ENCODE results near the gene LMF1.

The LMF1 gene

DNA sequence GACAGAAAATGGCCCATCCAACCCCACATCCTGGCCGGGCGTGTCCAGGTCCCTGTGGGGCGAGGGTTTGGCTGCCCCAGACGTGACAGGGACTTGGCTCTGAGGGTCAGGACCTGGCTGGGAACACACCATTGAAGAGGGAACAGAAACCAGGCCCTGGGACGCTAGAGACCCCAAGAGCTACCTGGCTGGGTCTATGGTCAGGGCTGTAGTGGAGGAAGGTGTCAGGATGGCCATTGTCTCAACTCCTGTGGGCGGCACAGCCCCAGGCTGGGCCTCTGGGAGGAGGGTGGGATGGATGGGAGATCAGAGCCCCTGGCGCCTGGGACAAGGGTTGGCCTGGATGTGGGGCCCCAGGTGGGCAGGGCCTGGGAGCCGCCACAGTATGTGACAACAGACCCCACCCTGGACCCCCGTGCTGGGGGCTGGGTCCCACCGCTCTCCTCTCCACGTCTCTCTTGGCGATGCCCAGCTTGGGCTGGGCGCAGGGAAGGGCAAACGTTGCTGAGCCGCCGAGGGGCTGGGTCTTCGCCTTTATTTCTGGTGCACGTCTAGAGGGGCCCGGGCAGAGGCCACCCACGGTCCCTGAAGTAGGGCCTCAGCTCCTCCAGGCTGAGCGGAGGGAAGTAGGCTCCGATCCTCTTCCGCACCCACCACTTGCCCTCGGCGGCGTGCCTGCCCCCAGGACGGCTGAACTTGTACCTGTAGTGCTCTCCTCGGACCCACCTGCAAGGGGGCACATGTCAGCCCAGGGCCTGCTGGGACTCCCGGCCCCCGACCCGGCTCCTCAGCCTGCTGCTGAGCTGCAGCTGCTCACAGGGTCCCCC is 116.6 kb downstream of the LMF1 start:
- H3K4me1 ChIP-seq (ENCODE audit: low read depth, poor library complexity, severe bottlenecking): no peaks in the 10 kb centered on the region
- H2AFZ ChIP-seq (ENCODE audit: low read depth): no peak overlapping the region
- no peaks in the 10 kb centered on the region for H3K79me2 ChIP-seq (ENCODE audit: insufficient read depth, low read depth)
- no peak overlapping the region for H3K4me3 ChIP-seq (IDR thresholded peaks at IDR 0.05; ENCODE audit: insufficient read depth, low read depth, low read length)
- H3K4me2 ChIP-seq: no peak overlapping the region
- H3K9ac ChIP-seq: no peak overlapping the region
- no peak overlapping the region for H3K27ac ChIP-seq
- no peaks in the 10 kb centered on the region for H4K20me1 ChIP-seq (ENCODE audit: insufficient read depth)
- peaks cover 35% of the 10 kb centered on the region for H3K27me3 ChIP-seq (ENCODE audit: insufficient read depth, low read depth)
- TF ChIP-seq, protein P1, sequence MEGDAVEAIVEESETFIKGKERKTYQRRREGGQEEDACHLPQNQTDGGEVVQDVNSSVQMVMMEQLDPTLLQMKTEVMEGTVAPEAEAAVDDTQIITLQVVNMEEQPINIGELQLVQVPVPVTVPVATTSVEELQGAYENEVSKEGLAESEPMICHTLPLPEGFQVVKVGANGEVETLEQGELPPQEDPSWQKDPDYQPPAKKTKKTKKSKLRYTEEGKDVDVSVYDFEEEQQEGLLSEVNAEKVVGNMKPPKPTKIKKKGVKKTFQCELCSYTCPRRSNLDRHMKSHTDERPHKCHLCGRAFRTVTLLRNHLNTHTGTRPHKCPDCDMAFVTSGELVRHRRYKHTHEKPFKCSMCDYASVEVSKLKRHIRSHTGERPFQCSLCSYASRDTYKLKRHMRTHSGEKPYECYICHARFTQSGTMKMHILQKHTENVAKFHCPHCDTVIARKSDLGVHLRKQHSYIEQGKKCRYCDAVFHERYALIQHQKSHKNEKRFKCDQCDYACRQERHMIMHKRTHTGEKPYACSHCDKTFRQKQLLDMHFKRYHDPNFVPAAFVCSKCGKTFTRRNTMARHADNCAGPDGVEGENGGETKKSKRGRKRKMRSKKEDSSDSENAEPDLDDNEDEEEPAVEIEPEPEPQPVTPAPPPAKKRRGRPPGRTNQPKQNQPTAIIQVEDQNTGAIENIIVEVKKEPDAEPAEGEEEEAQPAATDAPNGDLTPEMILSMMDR (conservative IDR thresholded peaks at IDR 0.05; ENCODE audit: low read depth, low read length): no peak
- H3K36me3 ChIP-seq (ENCODE audit: insufficient read depth): no peaks in the 10 kb centered on the region

DNA sequence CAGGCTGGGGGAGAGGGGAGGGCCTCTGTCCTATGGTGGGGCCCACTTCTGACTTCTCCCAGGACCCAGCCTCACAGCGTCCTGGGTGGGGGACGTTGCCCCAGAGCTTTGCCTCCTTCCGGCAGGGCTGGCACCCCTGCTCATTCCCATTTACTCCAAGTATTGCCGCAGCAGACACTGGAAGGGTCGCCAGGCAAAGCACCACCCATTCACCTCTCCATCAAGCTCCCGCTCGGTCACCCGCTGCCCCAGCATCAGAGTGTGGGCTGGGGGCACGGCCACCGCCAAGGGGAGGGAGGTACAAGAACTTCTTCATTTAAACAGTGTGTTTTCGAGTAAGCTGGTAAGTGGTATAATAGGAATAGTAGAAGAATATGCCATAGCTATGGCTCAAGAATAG is 117.5 kb downstream of the LMF1 start:
- Histone ChIP-seq H3K79me2 (ENCODE audit: insufficient read depth, low read depth) (no peaks in the 10 kb centered on the region), H3K36me3 (ENCODE audit: insufficient read depth) (no peaks in the 10 kb centered on the region), H3K27ac (no peak overlapping the region), H3K4me1 (ENCODE audit: low read depth, poor library complexity, severe bottlenecking) (no peaks in the 10 kb centered on the region), H2AFZ (ENCODE audit: low read depth) (no peak overlapping the region), H3K27me3 (ENCODE audit: insufficient read depth, low read depth) (peaks cover 42% of the 10 kb centered on the region), H3K9ac (no peak overlapping the region), H4K20me1 (ENCODE audit: insufficient read depth) (no peaks in the 10 kb centered on the region), H3K4me3 (IDR thresholded peaks at IDR 0.05; ENCODE audit: insufficient read depth, low read depth, low read length) (no peak overlapping the region), H3K4me2 (no peak overlapping the region)
- TF ChIP-seq, protein P1 (conservative IDR thresholded peaks at IDR 0.05; ENCODE audit: low read depth, low read length): no peak

DNA sequence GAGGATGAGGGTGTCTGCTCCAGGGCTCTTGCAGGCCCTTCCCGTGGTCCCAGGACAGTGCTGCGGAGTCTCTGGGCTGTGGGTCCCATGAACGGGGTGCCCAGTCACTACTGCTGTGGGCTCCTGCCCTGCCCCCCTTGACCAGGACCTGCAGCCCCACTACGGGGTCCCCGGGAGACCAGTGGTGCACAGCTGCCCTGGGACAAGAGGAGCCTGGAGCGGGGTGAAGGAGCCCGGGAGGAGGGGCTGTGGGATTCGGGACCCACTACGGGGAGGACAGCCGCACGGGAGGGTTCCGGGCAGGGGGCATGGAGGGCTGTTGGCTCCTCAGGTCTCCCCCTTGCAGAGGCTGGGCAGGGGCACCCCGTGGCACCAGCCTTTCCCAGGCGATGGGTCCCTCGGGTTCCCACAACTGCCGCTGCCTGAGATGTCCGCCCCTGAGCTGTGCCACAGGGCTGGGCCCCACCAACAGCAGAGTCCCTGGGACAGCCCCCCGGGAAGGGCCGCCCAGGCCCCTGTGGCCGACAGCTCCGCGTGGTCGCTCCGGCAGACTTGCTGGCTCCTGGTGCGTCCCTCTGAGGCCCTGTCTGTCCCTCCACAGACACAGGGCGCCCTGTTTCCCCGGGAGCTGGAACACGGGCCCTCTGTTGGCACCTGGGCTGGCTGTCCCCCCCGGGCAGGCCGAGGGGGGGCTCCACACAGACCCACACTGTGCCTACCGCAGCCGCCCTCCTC is 118.2 kb downstream of the LMF1 start:
- TF ChIP-seq, protein P1 (conservative IDR thresholded peaks at IDR 0.05; ENCODE audit: low read depth, low read length): no peak
- Histone ChIP-seq H3K9ac (no peak overlapping the region), H2AFZ (ENCODE audit: low read depth) (no peak overlapping the region), H3K79me2 (ENCODE audit: insufficient read depth, low read depth) (no peaks in the 10 kb centered on the region), H3K36me3 (ENCODE audit: insufficient read depth) (no peaks in the 10 kb centered on the region), H3K4me1 (ENCODE audit: low read depth, poor library complexity, severe bottlenecking) (no peaks in the 10 kb centered on the region), H3K4me2 (no peak overlapping the region), H3K27me3 (ENCODE audit: insufficient read depth, low read depth) (peaks cover 42% of the 10 kb centered on the region), H3K4me3 (IDR thresholded peaks at IDR 0.05; ENCODE audit: insufficient read depth, low read depth, low read length) (no peak overlapping the region), H4K20me1 (ENCODE audit: insufficient read depth) (no peaks in the 10 kb centered on the region), H3K27ac (no peak overlapping the region)

DNA sequence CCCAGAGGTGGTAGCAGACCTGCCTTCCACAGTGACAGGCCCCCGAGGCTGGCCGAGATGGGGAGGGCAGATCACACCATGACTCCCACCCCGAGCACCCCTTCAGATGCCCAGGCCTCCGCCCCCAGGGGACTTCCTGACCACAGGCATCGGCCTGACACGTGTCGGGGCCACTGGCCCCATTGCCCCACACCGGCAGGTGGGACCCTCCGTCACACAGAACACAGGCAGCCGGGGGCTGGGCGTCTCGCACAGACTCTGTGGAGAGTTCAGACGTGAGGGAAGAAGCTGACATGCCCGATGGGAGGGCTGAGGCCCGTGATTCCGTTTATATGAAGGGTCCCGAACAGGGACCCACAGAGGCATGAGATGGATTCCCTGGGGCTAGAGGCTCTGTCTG is 118.9 kb downstream of the LMF1 start:
- Histone ChIP-seq H2AFZ (ENCODE audit: low read depth) (no peak overlapping the region), H3K27me3 (ENCODE audit: insufficient read depth, low read depth) (peaks cover 42% of the 10 kb centered on the region), H3K9ac (no peak overlapping the region), H3K4me1 (ENCODE audit: low read depth, poor library complexity, severe bottlenecking) (no peaks in the 10 kb centered on the region), H3K4me2 (no peak overlapping the region), H3K36me3 (ENCODE audit: insufficient read depth) (no peaks in the 10 kb centered on the region), H3K4me3 (IDR thresholded peaks at IDR 0.05; ENCODE audit: insufficient read depth, low read depth, low read length) (no peak overlapping the region), H4K20me1 (ENCODE audit: insufficient read depth) (no peaks in the 10 kb centered on the region), H3K79me2 (ENCODE audit: insufficient read depth, low read depth) (no peaks in the 10 kb centered on the region), H3K27ac (no peak overlapping the region)
- TF ChIP-seq, protein P1 (conservative IDR thresholded peaks at IDR 0.05; ENCODE audit: low read depth, low read length): no peak
